ENCODE results near the gene CMSS1.

The CMSS1 gene

GRCh38 chr3:99960123-99960878, 142.6 kb downstream of the CMSS1 start:
- DNase-seq (ENCODE audit: low read depth) = no peak

DNA sequence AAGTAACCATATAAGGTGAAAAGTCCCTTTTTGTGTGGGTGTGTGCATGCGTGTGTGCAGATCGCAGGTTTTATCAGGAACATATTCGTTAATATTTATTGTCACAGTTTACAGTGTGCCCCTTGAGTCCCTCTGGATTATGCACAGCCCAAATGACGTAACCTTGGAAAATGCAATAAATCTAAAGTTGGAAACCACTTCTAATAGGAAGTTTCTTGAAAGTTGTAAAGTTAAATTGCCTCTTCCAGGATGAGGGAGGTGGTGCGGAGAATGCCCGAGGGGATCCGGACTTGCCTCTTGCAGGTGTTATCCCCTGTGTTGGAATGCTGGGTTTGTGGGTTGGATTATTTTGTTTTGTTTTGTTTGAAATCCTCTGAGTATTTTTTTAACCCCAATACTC, 143.3 kb downstream of the CMSS1 start:
- DNase-seq (ENCODE audit: low read depth) = no peak

DNA sequence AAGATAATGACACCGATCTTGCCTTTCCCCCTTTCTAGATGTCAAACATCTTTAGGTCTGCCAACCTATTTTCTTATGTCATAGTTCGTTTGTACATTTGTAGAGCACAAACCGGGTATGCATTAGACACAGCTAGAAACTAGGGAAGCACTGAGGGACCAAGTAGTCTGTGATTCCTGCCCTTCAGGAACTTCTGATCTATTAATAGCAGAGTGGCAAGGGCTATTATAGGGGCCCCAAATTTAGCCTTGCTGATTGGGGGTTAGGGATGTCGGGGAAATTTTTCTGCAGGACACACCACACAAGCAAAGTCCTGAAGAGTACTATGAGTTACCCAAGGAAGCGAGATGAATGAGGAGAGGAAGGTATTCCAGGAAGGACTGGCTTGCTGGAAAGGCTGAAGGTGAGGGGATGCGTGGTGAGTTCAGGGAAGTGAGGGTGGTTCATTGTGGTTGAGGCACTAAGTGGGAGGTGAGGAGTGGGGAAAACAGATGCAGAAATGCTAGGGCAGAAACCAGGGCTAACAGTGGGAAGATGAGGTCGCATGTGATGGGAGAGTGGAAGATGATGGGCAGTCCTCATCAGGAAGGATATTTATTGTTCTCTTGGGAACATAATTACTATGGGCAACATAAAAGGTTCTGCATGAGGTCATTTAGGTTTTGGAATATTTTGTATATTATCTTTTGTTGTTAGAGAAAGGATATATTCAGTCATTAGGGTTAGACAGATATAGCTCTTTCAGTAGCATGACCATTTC, 144.3 kb downstream of the CMSS1 start:
- DNase-seq (ENCODE audit: low read depth) = no peak

GRCh38 chr3:99962703-99963102, 145.0 kb downstream of the CMSS1 start:
- DNase-seq (ENCODE audit: low read depth) = no peak

DNA sequence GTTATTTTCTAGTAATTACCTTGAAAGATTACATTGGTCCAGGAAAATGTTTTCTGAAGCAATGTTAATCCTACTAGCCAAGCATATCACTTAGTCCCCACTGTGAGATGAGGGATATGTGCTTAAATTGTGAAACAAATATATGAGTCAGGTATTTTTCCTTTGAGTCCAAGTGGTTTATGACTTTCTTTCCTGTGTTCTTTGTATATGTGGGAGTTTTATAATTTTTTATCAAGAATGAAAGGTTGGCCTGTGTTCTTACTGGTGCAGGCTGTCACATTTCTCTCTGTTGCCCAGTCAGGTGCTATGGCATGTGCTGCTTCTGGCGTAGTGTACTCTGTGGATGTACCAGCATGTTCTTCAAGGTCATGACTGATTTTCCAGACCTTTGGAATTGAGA, 147.4 kb downstream of the CMSS1 start:
- no peak for DNase-seq (ENCODE audit: low read depth)

DNA sequence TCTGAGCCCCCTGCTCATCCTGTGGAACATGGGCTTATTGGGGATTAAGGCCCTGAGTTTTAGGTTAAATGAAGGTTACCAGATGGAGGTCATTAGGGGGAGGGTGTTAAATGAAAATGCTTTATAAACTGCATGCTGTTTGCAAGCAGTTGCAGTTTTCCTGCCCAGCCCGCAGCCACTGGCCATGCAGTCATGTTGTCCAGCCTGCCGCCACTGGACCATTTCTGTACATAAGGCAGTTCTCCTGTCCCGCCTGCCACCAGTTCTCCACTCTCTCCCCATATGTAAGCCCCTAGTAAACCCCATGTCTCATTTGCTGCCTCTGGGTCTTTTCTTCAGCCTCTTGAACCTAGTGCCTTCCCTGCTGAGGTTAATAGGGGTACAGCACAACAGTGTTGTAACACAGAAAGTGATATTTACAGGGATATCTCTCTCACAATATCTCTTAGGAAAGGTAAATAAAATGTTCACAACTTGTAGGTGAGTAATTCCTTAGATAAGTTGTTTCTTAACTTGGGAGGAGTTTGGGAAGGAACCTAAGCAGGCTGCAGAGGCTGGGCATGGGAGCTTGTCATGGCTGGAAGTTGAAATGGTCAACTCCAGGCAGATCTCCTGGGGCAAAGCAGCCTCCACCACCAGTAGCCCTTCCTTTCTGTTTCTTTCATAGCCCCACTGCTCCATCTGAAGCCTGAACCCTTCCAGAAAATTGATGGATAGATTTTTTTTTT, 148.2 kb downstream of the CMSS1 start:
- no peak for DNase-seq (ENCODE audit: low read depth)

DNA sequence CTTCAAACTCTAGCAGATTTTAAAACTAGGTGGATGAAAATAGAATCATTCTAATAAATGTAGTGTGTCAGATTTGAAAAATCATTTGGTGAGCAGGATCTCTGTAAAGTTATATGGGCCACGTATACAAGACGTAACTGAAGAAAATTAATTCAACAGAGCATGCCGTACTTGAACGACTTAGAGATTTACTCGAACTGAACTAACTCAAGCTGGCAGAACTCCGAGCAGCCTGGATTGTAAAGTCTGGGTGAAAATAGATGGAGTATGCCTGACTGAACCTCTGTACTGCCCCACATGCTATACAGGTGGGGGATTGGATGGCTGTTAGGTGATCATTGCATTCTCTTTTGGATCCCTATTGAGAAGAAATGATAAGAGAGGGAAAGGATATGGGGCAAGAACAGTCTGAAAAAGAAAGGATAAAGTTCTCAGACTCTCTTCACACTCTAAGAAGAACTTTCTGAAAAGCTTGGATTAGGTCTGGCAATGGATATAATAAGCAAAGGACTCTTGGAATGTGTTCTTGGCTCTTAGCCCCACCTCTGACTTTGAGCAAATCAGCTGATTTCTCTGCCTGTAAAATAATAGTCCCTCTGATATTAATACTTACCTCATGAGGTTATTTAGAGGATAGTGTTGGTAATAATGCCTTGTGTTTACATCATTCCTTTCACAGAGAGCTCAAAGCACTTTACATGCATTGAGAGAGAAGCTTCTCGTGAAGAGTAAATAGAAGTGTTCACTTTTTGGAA, 149.2 kb downstream of the CMSS1 start:
- no peak for DNase-seq (ENCODE audit: low read depth)

- no peak for DNase-seq (ENCODE audit: low read depth)
Measured at GRCh38 chr3:99967796-99968195, 150.1 kb downstream of the CMSS1 start.

- no peak for DNase-seq (ENCODE audit: low read depth)
Measured at GRCh38 chr3:99969136-99969535, 151.5 kb downstream of the CMSS1 start.

DNA sequence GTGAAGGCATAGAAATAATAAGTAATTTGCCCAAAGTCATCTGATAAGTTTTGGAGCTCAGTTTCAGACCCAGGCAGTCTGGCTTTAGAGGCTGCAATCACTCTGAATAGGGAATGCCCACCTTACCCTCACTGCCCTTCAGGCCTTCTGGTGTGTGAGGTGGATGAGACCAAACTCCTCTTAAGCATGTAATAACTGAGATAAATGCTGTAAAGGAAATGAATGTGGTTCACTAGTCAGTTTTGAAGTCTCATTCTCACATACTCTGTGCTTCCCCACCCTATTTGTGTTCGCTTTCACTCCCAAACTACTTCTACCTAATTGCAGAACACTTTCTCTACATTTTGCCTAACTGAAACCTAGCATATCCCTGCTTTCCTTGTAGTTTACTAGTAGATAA, 152.5 kb downstream of the CMSS1 start:
- no peak for DNase-seq (ENCODE audit: low read depth)

- DNase-seq (ENCODE audit: low read depth) = no peak
Measured at GRCh38 chr3:99971761-99972160, 154.1 kb downstream of the CMSS1 start.

DNA sequence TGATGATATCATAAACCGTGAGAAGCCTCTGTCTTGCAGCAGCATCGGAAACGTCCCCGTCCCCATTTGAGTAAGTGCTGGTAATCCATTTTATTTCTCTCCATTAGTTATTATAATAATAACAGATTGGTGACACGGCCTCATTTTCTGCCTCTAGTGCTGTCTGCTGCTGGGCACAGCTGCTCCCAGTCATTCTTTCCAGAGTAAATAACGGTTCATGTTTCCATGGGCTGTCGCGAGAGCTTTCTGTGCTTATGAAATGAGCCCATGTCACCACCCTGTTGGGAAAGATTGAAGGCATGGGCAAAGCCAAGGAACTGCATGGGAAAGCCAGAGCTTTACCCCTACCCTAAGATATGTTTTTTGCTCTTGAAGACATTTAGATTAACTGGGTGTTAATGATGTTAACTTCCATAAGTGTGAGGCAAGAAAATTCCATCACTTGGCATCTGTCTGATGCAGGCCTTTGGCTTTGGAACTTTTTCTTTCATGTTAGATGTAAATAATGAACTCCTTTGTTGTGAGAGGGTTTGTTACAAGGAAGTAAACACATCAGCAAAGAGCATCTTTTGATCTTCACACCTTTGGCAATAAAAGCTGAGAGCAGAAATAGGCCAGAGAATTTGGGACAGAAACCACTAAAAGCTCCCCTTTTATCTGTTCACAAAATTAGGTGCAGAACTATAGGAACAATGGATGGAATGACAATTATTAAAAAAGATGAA, 154.9 kb downstream of the CMSS1 start:
- DNase-seq (ENCODE audit: low read depth) = no peak

DNA sequence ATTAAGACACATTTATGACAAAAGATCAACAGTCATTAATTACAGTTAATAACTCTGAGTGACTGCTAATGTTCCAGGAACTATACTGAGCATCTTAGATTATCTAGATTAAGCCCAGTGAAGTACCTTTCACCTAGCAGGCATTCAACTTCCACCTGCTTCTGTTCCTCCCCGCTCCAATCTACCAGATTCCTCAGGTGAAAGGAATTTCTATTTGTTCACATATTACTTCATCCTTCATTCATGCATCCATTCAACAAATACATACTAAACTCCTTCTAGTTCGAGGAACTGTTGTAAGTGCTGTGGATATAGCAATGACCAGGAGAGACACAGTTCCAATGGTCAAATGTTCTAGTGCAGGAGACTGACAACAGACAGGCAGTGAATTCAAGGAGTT, 157.3 kb downstream of the CMSS1 start:
- DNase-seq (ENCODE audit: low read depth) = no peak

GRCh38 chr3:99976584-99976983, 158.9 kb downstream of the CMSS1 start:
- no peak for DNase-seq (ENCODE audit: low read depth)

GRCh38 chr3:99978221-99978620, 160.6 kb downstream of the CMSS1 start:
- DNase-seq (ENCODE audit: low read depth) = no peak

DNA sequence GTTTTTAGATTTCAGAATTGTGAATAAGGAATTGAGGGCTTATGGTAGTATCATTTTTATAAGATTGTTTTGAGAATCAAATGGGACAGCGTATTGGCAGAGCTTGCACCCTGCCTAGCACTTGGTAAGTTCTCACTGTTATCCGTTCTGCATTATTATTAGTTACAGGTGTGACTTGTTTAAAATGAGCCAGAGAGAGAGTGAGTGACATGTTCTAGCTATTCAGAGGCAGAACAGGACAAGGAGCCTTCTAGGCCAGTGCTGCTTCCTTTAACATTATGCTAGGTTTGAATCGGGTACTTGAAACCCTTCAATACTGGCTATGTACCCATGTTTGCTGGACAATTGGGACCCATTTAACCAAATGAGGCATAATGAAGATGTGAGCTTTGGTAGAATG, 162.9 kb downstream of the CMSS1 start:
- no peak for DNase-seq (ENCODE audit: low read depth)

DNA sequence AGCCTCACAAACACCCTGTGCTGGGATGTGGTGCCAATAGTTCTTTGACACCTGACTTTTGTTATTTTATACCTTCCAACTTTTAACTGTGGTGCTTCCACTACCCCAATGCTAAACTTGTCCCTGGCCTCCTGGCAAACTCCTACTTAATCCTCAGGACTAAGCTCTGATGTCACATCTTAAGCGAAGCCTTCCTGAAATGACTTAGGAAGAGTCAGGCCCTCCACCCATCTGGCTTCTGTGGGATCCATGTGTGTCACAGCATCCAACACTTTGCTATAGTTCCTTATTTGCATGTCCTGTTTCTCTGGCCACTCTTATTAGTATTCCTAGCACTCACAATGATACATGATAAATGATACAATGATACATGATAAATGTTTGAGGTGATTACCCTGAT, 163.5 kb downstream of the CMSS1 start:
- DNase-seq (ENCODE audit: low read depth) = no peak

- DNase-seq (ENCODE audit: low read depth) = no peak
Measured at GRCh38 chr3:99982650-99983049, 165.0 kb downstream of the CMSS1 start.

DNA sequence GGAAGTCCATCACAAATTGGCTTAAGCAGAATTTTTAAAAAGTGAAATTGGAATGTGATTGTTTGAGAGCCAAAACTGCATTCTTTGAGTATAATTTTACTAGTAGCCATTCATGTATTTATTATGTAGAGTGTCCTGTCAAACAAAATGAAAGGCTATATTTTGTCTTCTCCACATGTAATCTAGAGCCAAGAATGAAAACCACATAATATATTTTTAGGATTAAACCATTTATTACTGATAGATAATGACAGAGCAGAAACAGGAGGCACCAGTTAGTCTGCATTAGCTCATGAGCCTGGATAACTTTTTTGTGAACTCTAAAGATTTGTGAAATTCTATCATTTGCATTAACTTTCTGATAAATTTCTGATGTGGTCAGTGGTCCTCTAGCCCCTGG, 166.5 kb downstream of the CMSS1 start:
- DNase-seq (ENCODE audit: low read depth) = no peak

- no peak for DNase-seq (ENCODE audit: low read depth)
Measured at GRCh38 chr3:99984668-99985067, 167.0 kb downstream of the CMSS1 start.

DNA sequence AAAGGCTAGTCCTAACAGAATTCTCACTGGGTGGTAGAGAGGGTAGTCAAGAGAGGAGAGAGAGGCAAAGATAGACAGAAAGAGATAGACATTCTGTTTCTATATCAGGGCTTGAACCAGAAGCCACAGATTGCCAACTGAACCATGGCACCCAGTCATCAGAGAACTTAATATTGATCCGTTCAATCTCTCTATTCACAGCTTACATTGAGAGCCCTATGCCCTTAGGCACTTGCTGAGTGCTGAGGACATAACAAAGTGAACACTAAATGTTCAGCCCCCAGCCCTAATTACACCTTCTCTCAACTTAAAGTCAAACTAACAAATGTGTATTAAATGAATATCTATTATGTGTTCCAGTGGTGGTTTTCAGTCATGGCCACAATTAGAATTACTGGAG, 172.5 kb downstream of the CMSS1 start:
- no peak for DNase-seq (ENCODE audit: low read depth)

DNA sequence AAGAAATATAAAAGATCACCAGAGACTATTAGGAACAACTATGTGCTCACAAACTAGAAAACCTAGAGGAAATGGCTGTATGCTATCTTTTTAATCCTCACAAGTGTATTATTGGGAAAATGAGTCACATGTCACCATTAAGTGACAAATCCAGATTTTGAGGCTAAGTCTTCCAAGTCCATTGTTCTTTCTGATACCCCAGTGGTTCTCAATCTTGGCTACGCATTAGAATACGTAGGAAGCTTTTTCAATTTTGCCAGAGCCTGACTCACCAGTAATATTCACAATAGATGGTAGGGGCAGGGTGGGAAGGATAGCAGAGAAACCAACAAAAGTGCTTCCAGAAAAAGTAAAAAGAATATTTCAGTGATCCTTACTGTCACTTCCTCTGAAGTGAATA, 179.6 kb downstream of the CMSS1 start:
- no peak for DNase-seq (ENCODE audit: low read depth)
